ENCODE results near the gene PREP.
"Not testable (repeated sequence)": the region's sequence is repeated elsewhere in the genome, so short reads cannot be mapped to it uniquely, and the experiment has no call there.

Gene PREP

GRCh38 chr6:105402939-105403935, at the start of gene PREP:
Gene PREP, minus strand, starts transcription at chr6:105403082. Its CDS starts 191 bp downstream, at chr6:105402891.
- H3K4me3 ChIP-seq (ENCODE audit: low read length) = peak within 1 kb of the TSS; percentile 96
- TF ChIP-seq ZNF274 (IDR thresholded peaks at IDR 0.05; ENCODE audit: low read depth, low read length) = no peak

GRCh38 chr6:105452376-105452775, 49.5 kb upstream of the PREP start:
- H3K4me3 ChIP-seq (ENCODE audit: low read length) = no peak overlapping the region
- TF ChIP-seq ZNF274 (IDR thresholded peaks at IDR 0.05; ENCODE audit: low read depth, low read length) = no peak

- no peak for TF ChIP-seq ZNF274 (IDR thresholded peaks at IDR 0.05; ENCODE audit: low read depth, low read length)
- H3K4me3 ChIP-seq (ENCODE audit: low read length) = no peak overlapping the region
Measured at GRCh38 chr6:105449756-105450390, 47.0 kb upstream of the PREP start.

- no peak overlapping the region for H3K4me3 ChIP-seq (ENCODE audit: low read length)
- TF ChIP-seq ZNF274 (IDR thresholded peaks at IDR 0.05; ENCODE audit: low read depth, low read length) = no peak
Measured at GRCh38 chr6:105445481-105445880, 42.6 kb upstream of the PREP start.

- TF ChIP-seq ZNF274 (IDR thresholded peaks at IDR 0.05; ENCODE audit: low read depth, low read length) = no peak
- H3K4me3 ChIP-seq (ENCODE audit: low read length) = no peak overlapping the region
Measured at GRCh38 chr6:105443941-105444340, 41.1 kb upstream of the PREP start.

- TF ChIP-seq ZNF274 (IDR thresholded peaks at IDR 0.05; ENCODE audit: low read depth, low read length) = no peak
- H3K4me3 ChIP-seq (ENCODE audit: low read length) = no peak overlapping the region
Measured at GRCh38 chr6:105442369-105442768, 39.5 kb upstream of the PREP start.

- H3K4me3 ChIP-seq (ENCODE audit: low read length) = no peak overlapping the region
- no peak for TF ChIP-seq ZNF274 (IDR thresholded peaks at IDR 0.05; ENCODE audit: low read depth, low read length)
Measured at GRCh38 chr6:105437236-105437635, 34.4 kb upstream of the PREP start.

- no peak overlapping the region for H3K4me3 ChIP-seq (ENCODE audit: low read length)
- TF ChIP-seq ZNF274 (IDR thresholded peaks at IDR 0.05; ENCODE audit: low read depth, low read length) = no peak
Measured at GRCh38 chr6:105433723-105434122, 30.8 kb upstream of the PREP start.

GRCh38 chr6:105432797-105433196, 29.9 kb upstream of the PREP start:
- no peak for TF ChIP-seq ZNF274 (IDR thresholded peaks at IDR 0.05; ENCODE audit: low read depth, low read length)
- H3K4me3 ChIP-seq (ENCODE audit: low read length) = no peak overlapping the region

- TF ChIP-seq ZNF274 (IDR thresholded peaks at IDR 0.05; ENCODE audit: low read depth, low read length) = no peak
- H3K4me3 ChIP-seq (ENCODE audit: low read length) = no peak overlapping the region
Measured at GRCh38 chr6:105431226-105431625, 28.3 kb upstream of the PREP start.

GRCh38 chr6:105430685-105431084, 27.8 kb upstream of the PREP start:
- H3K4me3 ChIP-seq (ENCODE audit: low read length) = no peak overlapping the region
- no peak for TF ChIP-seq ZNF274 (IDR thresholded peaks at IDR 0.05; ENCODE audit: low read depth, low read length)

- no peak overlapping the region for H3K4me3 ChIP-seq (ENCODE audit: low read length)
- TF ChIP-seq ZNF274 (IDR thresholded peaks at IDR 0.05; ENCODE audit: low read depth, low read length) = no peak
Measured at GRCh38 chr6:105429676-105430075, 26.8 kb upstream of the PREP start.

- H3K4me3 ChIP-seq (ENCODE audit: low read length) = no peak overlapping the region
Measured at GRCh38 chr6:105428342-105428957, 25.6 kb upstream of the PREP start.

GRCh38 chr6:105424175-105424783, 21.4 kb upstream of the PREP start:
- TF ChIP-seq ZNF274 (IDR thresholded peaks at IDR 0.05; ENCODE audit: low read depth, low read length) = no peak
- H3K4me3 ChIP-seq (ENCODE audit: low read length) = no peak overlapping the region

More at GRCh38 chr6:105428342-105428957, 25.6 kb upstream of the PREP start:
- no peak for TF ChIP-seq ZNF274 (IDR thresholded peaks at IDR 0.05; ENCODE audit: low read depth, low read length)

- H3K4me3 ChIP-seq (ENCODE audit: low read length) = not testable (repeated sequence)
Measured at GRCh38 chr6:105416971-105417370, 14.1 kb upstream of the PREP start.

Measured in GM08714 (cell line).